ENCODE data around the gene PRR22.

DNA sequence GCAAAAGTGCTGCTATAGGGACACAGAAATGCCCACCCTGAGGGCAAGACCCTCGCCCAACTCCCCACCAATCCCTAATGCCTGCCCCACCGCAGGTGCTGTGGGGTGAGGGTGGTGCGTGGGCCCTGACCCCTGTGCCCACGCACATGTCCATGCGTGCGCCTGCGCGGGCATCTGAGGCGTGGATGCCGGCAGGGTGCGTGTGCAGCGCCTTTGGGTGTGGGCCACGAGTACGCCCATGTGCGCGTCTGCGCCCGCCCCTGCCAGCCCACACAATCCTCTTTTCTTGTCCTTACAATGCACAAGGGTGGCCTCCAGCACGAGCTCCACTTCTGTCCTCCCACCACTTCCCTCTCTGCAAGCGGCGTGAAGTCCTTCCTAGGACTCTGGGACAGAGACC, 40.6 kb upstream of the PRR22 start:
- TF ChIP-seq, protein P1, sequence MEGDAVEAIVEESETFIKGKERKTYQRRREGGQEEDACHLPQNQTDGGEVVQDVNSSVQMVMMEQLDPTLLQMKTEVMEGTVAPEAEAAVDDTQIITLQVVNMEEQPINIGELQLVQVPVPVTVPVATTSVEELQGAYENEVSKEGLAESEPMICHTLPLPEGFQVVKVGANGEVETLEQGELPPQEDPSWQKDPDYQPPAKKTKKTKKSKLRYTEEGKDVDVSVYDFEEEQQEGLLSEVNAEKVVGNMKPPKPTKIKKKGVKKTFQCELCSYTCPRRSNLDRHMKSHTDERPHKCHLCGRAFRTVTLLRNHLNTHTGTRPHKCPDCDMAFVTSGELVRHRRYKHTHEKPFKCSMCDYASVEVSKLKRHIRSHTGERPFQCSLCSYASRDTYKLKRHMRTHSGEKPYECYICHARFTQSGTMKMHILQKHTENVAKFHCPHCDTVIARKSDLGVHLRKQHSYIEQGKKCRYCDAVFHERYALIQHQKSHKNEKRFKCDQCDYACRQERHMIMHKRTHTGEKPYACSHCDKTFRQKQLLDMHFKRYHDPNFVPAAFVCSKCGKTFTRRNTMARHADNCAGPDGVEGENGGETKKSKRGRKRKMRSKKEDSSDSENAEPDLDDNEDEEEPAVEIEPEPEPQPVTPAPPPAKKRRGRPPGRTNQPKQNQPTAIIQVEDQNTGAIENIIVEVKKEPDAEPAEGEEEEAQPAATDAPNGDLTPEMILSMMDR (IDR thresholded peaks at IDR 0.05), result no peak
- TF ChIP-seq POLR2A (IDR thresholded peaks at IDR 0.05), result no peak
